Suprapubic skin (tissue), 3 donors: ENCODE results near the gene STARD9.

Experiments used
- POLR2A ChIP-seq, 2 donors: fragments of 450-650 bp; IDR thresholded peaks; one replicate each; pipeline ENCODE4 v1.6.1; 2017; ENCODE audit warnings: antibody characterized with exemption in 2 of 2, mild to moderate bottlenecking in 2 of 2, moderate library complexity in 2 of 2
- TF ChIP-seq, protein P1 (sequence below), 2 donors: fragments of 200-600 bp in 1 of 2; fragments of 450-650 bp in 1 of 2; sonication (generic) in 1 of 2; IDR thresholded peaks; one replicate each; pipeline ENCODE4 v1.5.1; 2016 to 2019; ENCODE audit warnings: antibody characterized with exemption in 2 of 2, mild to moderate bottlenecking in 1 of 2, moderate library complexity in 1 of 2

DNA sequence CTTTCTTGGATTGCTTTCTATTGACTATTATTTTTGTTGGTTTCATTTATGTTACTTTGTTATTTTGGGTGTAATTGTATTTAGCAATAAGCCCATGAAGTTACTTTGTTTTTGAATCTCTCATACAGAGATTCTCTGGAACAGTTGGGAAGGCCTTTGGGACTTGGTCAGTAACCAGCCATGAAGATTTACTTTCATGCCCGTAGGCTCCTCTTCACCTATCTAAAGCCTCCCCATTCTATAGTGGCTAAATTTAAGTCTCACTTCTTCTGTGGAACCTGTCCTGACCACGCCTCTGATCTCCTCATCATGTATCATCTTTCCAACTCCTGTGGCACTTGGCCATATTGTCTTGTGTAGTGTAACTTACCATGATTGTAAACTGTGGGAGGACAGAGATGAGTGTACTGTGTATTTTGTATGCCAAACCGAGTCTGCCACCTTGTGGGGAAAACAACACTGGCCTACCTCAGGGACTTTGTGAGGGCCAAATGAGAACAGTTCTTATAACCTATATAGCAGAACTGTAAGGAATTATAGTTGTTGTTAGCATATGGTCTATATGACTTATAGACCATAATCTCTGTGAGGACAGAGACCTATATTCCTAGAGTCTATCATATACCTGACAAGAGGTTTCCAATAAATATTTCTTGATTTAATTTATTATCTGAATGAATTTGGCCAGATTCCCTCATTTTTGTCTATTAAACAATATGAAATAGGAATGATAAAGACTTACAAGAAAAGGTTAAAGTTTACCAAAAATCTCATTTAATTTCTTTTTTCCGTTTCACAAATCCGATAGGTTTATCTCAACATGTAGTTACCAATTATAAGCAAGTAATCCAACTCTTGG lies 75.0 kb downstream of the STARD9 start:
- TF ChIP-seq, protein P1, sequence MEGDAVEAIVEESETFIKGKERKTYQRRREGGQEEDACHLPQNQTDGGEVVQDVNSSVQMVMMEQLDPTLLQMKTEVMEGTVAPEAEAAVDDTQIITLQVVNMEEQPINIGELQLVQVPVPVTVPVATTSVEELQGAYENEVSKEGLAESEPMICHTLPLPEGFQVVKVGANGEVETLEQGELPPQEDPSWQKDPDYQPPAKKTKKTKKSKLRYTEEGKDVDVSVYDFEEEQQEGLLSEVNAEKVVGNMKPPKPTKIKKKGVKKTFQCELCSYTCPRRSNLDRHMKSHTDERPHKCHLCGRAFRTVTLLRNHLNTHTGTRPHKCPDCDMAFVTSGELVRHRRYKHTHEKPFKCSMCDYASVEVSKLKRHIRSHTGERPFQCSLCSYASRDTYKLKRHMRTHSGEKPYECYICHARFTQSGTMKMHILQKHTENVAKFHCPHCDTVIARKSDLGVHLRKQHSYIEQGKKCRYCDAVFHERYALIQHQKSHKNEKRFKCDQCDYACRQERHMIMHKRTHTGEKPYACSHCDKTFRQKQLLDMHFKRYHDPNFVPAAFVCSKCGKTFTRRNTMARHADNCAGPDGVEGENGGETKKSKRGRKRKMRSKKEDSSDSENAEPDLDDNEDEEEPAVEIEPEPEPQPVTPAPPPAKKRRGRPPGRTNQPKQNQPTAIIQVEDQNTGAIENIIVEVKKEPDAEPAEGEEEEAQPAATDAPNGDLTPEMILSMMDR (IDR thresholded peaks at IDR 0.05): peak; percentile 63 to 70
- TF ChIP-seq POLR2A (IDR thresholded peaks at IDR 0.05): no peak
